Osteoblast (primary cell): ENCODE data around the gene DYSF. TPM values are rescaled to one million over a fixed set of nuclear protein-coding genes. Genes with fewer than 3 reads are reported as not detected.

Source experiments
- DNase-seq: peaks from one replicate; pipeline ENCODE4 v3.0.0; 2011; ENCODE audit warnings: low spot score, mixed read lengths; ENCODE audit not compliant: insufficient read length; ENCODE audit errors: missing footprints
- H2AFZ ChIP-seq: 2 replicates; pipeline ENCODE4 v1.6.0; 2011; ENCODE audit warnings: mild to moderate bottlenecking, low read length
- H3K27ac ChIP-seq: 2 replicates; pipeline ENCODE4 v1.5.1; 2011; ENCODE audit warnings: mild to moderate bottlenecking, low read depth, low read length, moderate library complexity
- H3K27me3 ChIP-seq: 2 replicates; pipeline ENCODE4 v1.6.0; 2012; ENCODE audit warnings: mild to moderate bottlenecking, control low read depth, inconsistent platforms, low read length, moderate library complexity; ENCODE audit not compliant: insufficient read depth
- H3K36me3 ChIP-seq: 2 replicates; pipeline ENCODE4 v1.5.1; 2011; ENCODE audit warnings: mild to moderate bottlenecking, low read length, control low read depth, moderate library complexity; ENCODE audit not compliant: insufficient read depth
- H3K4me1 ChIP-seq: 2 replicates; pipeline ENCODE4 v1.5.1; 2011; ENCODE audit warnings: mild to moderate bottlenecking, low read length, control low read depth, moderate library complexity; ENCODE audit not compliant: insufficient read depth
- H3K4me2 ChIP-seq: 2 replicates; pipeline ENCODE4 v1.6.0; 2011; ENCODE audit warnings: mild to moderate bottlenecking, low read length; ENCODE audit not compliant: insufficient read depth
- H3K4me3 ChIP-seq: fragments of 200-600 bp; sonication (generic); 3 replicates; pipeline ENCODE4 v1.5.1; 2012; ENCODE audit warnings: mild to moderate bottlenecking, low read length, inconsistent platforms; ENCODE audit not compliant: insufficient read depth
- H3K79me2 ChIP-seq: 2 replicates; pipeline ENCODE4 v1.6.0; 2012; ENCODE audit warnings: mild to moderate bottlenecking, low read length, control low read depth, inconsistent platforms; ENCODE audit not compliant: insufficient read depth
- H3K9me3 ChIP-seq: 2 replicates; pipeline ENCODE4 v1.5.1; 2011; ENCODE audit warnings: low read depth, low read length, control low read depth
- H4K20me1 ChIP-seq: 2 replicates; pipeline ENCODE4 v1.6.0; 2012; ENCODE audit warnings: mild to moderate bottlenecking, low read length, control low read depth; ENCODE audit not compliant: insufficient read depth
- total RNA-seq: library from RNA; depleted of rRNA; stranded (reverse); fragments of >200 nt; gene quantifications from 2 replicates; pipeline ENCODE4 v1.2.3, GENCODE V29; 2012
- TF ChIP-seq, protein P1 (sequence below): IDR thresholded peaks from 2 replicates; pipeline ENCODE4 v1.5.1; 2011; ENCODE audit warnings: mild to moderate bottlenecking, low read depth, low read length, moderate library complexity; ENCODE audit errors: extremely low read depth

The DYSF gene
- total RNA-seq, 1 donor: 4.3 TPM

DNA sequence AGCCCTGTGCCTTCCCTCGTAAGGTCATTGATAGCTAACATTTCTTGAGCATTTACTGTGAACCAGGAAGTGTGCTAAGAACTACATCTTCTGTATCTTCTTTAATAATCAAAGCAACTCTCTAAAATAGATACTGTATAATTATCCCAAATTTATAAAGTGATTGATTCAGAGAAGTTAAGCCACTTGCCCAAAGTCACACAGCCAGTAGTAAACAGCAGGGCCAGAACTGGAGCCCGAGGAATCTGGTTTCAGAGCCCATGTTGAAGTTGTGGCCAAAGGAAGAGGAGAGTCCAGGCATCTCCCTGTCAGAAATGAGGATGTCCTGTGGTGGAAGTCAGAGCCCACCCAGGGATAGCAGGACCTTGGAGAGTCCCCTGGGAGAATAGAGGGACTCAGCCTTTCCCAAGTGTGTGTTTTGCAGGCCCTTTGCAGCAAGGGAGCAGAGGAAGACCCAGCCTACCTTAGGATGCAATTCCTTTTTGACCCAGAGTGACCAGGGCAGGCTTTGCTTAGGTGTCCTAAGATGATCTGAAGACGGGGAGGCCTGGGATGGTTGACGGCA, 134.2 kb downstream of the DYSF start:
- H4K20me1 ChIP-seq: peaks cover 2% of the 10 kb centered on the region
- H3K27me3 ChIP-seq: peaks cover 14% of the 10 kb centered on the region
- no peak overlapping the region for H3K27ac ChIP-seq
- peaks cover 6% of the 10 kb centered on the region for H3K4me1 ChIP-seq
- H2AFZ ChIP-seq: no peak overlapping the region
- H3K36me3 ChIP-seq: no peaks in the 10 kb centered on the region
- no peak overlapping the region for H3K4me3 ChIP-seq
- no peak overlapping the region for H3K4me2 ChIP-seq
- TF ChIP-seq, protein P1, sequence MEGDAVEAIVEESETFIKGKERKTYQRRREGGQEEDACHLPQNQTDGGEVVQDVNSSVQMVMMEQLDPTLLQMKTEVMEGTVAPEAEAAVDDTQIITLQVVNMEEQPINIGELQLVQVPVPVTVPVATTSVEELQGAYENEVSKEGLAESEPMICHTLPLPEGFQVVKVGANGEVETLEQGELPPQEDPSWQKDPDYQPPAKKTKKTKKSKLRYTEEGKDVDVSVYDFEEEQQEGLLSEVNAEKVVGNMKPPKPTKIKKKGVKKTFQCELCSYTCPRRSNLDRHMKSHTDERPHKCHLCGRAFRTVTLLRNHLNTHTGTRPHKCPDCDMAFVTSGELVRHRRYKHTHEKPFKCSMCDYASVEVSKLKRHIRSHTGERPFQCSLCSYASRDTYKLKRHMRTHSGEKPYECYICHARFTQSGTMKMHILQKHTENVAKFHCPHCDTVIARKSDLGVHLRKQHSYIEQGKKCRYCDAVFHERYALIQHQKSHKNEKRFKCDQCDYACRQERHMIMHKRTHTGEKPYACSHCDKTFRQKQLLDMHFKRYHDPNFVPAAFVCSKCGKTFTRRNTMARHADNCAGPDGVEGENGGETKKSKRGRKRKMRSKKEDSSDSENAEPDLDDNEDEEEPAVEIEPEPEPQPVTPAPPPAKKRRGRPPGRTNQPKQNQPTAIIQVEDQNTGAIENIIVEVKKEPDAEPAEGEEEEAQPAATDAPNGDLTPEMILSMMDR: no peak
- no peaks in the 10 kb centered on the region for H3K79me2 ChIP-seq
- no peaks in the 10 kb centered on the region for H3K9me3 ChIP-seq
- DNase-seq: no peak

- Histone ChIP-seq H2AFZ (no peak overlapping the region), H3K9me3 (no peaks in the 10 kb centered on the region), H3K4me1 (peaks cover 2% of the 10 kb centered on the region), H3K27ac (no peak overlapping the region), H3K79me2 (no peaks in the 10 kb centered on the region), H3K36me3 (no peaks in the 10 kb centered on the region), H3K4me3 (no peak overlapping the region), H4K20me1 (peaks cover 2% of the 10 kb centered on the region), H3K27me3 (peaks cover 16% of the 10 kb centered on the region), H3K4me2 (no peak overlapping the region)
- TF ChIP-seq, protein P1: no peak
- DNase-seq: no peak
Observed at GRCh38 chr2:71588497-71589170, 135.3 kb downstream of the DYSF start.

DNA sequence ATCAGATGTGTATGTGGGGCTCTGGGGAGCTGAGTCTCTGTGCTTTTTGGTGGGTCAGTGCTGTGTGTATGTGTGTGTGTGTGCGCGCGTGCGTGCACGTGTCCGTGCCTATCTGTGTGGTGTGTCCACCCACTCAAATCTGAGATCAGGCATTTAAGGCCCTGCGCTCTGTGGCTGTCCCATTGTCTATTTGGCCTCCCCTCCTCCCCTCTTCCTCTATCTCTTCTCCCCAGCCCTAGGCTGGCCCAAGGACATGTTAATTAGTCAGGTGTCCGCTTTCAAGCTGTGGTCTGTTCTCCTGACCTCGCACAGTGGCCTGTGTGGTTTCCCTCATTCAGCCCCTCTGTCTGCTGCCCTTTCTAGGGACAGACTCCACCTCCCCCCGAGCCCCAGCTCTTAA, 136.4 kb downstream of the DYSF start:
- no peak overlapping the region for H2AFZ ChIP-seq
- peaks cover 16% of the 10 kb centered on the region for H3K27me3 ChIP-seq
- H3K9me3 ChIP-seq: no peaks in the 10 kb centered on the region

DNA sequence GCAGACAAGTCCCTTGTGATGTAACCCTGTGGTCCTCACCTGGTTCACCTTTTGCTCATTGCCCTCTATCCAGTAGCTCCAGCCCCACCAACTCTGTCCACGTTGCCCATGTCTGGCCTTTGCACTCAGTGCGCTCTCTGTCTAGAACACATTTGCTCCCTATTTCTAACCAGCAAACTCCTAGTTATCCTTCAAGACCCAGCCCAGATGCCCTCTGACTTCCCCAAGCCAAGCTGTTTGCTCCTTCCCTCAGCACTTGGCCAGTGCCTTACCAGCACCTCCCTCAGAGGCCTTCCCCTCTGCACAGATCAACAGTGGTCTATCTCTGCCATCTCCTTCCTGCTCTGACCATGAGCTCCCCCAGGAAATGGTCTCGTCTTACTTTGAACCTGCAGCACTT, 137.7 kb downstream of the DYSF start:
- Histone ChIP-seq H4K20me1 (peaks cover 2% of the 10 kb centered on the region), H2AFZ (no peak overlapping the region), H3K27ac (no peak overlapping the region), H3K36me3 (no peaks in the 10 kb centered on the region), H3K79me2 (no peaks in the 10 kb centered on the region), H3K4me3 (no peak overlapping the region), H3K4me2 (no peak overlapping the region), H3K9me3 (no peaks in the 10 kb centered on the region), H3K27me3 (peaks cover 13% of the 10 kb centered on the region), H3K4me1 (no peaks in the 10 kb centered on the region)
- TF ChIP-seq, protein P1: no peak
- no peak for DNase-seq

More for the DNA sequence above, 136.4 kb downstream of the DYSF start:
- H3K27ac ChIP-seq: no peak overlapping the region
- no peaks in the 10 kb centered on the region for H3K36me3 ChIP-seq
- no peaks in the 10 kb centered on the region for H3K79me2 ChIP-seq
- TF ChIP-seq, protein P1: no peak
- no peaks in the 10 kb centered on the region for H3K4me1 ChIP-seq
- no peak for DNase-seq
- H4K20me1 ChIP-seq: peaks cover 2% of the 10 kb centered on the region
- H3K4me3 ChIP-seq: no peak overlapping the region
- no peak overlapping the region for H3K4me2 ChIP-seq
